ENCODE results near the gene PLEK2. TPM values are rescaled to one million over a fixed set of nuclear protein-coding genes. Genes with fewer than 3 reads are reported as not detected.
"Not testable (repeated sequence)": the region's sequence is repeated elsewhere in the genome, so short reads cannot be mapped to it uniquely, and the experiment has no call there.

PLEK2 gene
- total RNA-seq, 1 donor: 2.5 TPM

DNA sequence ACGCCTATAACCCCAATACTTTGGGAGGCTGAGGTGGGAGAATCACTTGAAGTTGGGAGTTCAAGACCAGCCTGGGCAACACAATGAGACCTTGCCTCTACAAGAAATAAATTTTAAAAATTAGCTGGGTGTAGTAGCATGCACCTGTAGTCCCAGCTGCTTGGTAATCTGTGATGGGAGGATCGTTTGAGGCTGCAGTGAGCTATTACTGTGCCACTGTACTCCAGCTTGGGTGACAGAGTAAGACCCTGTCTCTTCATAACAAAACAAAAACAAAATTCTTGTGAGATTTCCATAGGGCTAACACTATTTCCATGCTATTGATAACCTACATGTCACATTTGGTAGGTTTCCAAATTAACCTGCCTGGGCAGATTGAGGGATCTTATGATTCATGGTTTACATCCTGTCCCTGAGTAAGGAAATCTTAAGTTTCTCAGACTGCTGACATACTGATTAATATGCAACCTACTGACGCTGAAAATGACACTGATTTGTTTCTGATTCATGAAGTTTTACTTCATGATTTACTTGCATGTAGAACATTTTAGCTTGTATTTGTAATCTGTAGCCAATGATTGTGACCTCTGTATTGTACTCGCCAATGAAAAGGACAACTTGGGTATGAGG is 68.2 kb downstream of the PLEK2 start:
- H3K36me3 ChIP-seq (ENCODE audit: insufficient read depth, low read length): peaks cover 66% of the 10 kb centered on the region
- no peaks in the 10 kb centered on the region for H3K4me1 ChIP-seq (ENCODE audit: insufficient read depth, low read length)
- no peak for DNase-seq (ENCODE audit: insufficient read length, low spot score, missing footprints)
- no peaks in the 10 kb centered on the region for H3K79me2 ChIP-seq (ENCODE audit: insufficient read depth, low read length)
- TF ChIP-seq, protein P1, sequence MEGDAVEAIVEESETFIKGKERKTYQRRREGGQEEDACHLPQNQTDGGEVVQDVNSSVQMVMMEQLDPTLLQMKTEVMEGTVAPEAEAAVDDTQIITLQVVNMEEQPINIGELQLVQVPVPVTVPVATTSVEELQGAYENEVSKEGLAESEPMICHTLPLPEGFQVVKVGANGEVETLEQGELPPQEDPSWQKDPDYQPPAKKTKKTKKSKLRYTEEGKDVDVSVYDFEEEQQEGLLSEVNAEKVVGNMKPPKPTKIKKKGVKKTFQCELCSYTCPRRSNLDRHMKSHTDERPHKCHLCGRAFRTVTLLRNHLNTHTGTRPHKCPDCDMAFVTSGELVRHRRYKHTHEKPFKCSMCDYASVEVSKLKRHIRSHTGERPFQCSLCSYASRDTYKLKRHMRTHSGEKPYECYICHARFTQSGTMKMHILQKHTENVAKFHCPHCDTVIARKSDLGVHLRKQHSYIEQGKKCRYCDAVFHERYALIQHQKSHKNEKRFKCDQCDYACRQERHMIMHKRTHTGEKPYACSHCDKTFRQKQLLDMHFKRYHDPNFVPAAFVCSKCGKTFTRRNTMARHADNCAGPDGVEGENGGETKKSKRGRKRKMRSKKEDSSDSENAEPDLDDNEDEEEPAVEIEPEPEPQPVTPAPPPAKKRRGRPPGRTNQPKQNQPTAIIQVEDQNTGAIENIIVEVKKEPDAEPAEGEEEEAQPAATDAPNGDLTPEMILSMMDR (IDR thresholded peaks at IDR 0.05; ENCODE audit: extremely low read depth, low read depth, low read length): no peak
- no peaks in the 10 kb centered on the region for H3K9me3 ChIP-seq (ENCODE audit: low read depth, low read length)
- no peaks in the 10 kb centered on the region for H3K27me3 ChIP-seq (ENCODE audit: insufficient read depth, low read length)
- no peak overlapping the region for H3K27ac ChIP-seq (ENCODE audit: low read depth, low read length)
- H2AFZ ChIP-seq (ENCODE audit: low read length): no peak overlapping the region
- no peak overlapping the region for H3K4me2 ChIP-seq (ENCODE audit: insufficient read depth, low read length)
- H4K20me1 ChIP-seq (ENCODE audit: insufficient read depth, low read length): no peaks in the 10 kb centered on the region
- no peak overlapping the region for H3K4me3 ChIP-seq (ENCODE audit: insufficient read depth, low read length)

DNA sequence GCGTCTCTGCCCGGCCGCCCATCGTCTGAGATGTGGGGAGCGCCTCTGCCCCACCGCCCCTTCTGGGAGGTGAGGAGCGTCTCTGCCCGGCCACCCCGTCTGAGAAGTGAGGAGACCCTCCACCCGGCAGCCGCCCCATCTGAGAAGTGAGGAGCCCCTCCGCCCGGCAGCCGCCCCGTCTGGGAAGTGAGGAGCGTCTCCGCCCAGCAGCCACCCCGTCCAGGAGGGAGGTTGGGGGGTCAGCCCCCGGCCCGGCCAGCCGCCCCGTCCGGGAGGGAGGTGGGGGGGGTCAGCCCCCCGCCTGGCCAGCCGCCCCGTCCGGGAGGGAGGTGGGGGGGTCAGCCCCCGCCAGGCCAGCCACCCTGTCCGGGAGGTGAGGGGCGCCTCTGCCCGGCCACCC is 70.7 kb downstream of the PLEK2 start:
- not testable (repeated sequence) for H4K20me1 ChIP-seq (ENCODE audit: insufficient read depth, low read length); H3K79me2 ChIP-seq (ENCODE audit: insufficient read depth, low read length); H3K27ac ChIP-seq (ENCODE audit: low read depth, low read length); H2AFZ ChIP-seq (ENCODE audit: low read length); H3K4me3 ChIP-seq (ENCODE audit: insufficient read depth, low read length); DNase-seq (ENCODE audit: insufficient read length, low spot score, missing footprints); H3K4me2 ChIP-seq (ENCODE audit: insufficient read depth, low read length); H3K4me1 ChIP-seq (ENCODE audit: insufficient read depth, low read length); H3K9me3 ChIP-seq (ENCODE audit: low read depth, low read length); H3K27me3 ChIP-seq (ENCODE audit: insufficient read depth, low read length)
- H3K36me3 ChIP-seq (ENCODE audit: insufficient read depth, low read length): peaks cover 68% of the 10 kb centered on the region

Small RNAs within 50 kb of the gene (small RNA-seq; reads per million reads assigned to genes)
- not detected for gene MIR5694
- not detected for gene RF00019

Other genes with a start within 250 kb of the PLEK2 start
- gene GARIN2, start 222.7 kb downstream of the PLEK2 start, total RNA-seq: not detected in 2 replicates
- gene PALS1, start 170.7 kb downstream of the PLEK2 start, total RNA-seq: 21.2 and 21.7 TPM in 2 replicates
- 111 and 140 TPM in 2 replicates for gene ATP6V1D, start 52.4 kb downstream of the PLEK2 start, total RNA-seq
- 127 and 152 TPM in 2 replicates for gene EIF2S1, start 51.8 kb downstream of the PLEK2 start, total RNA-seq
- 5.8 and 8.3 TPM in 2 replicates for gene TMEM229B, start 76.6 kb upstream of the PLEK2 start, total RNA-seq
- 0.59 and 1.1 TPM in 2 replicates for gene PLEKHH1, start 121.1 kb upstream of the PLEK2 start, total RNA-seq
- 15.3 and 16.3 TPM in 2 replicates for gene PIGH, start 188.1 kb upstream of the PLEK2 start, total RNA-seq
- 11.2 and 13.3 TPM in 2 replicates for gene ARG2, start 207.8 kb upstream of the PLEK2 start, total RNA-seq